Progenitor cell of endocrine pancreas (in vitro differentiated cells): ENCODE results near the gene ATP8B3. TPM values are rescaled to one million over a fixed set of nuclear protein-coding genes. Genes with fewer than 3 reads are reported as not detected.

Source experiments
- DNase-seq: peaks from one replicate; pipeline ENCODE4 v3.0.0; 2021; ENCODE audit warnings: low spot score; ENCODE audit not compliant: unreplicated experiment
- H3K27ac Mint-ChIP-seq: 2 replicates; pipeline ENCODE4 v1.8.0; 2021; ENCODE audit warnings: mild to moderate bottlenecking, moderate library complexity, mixed read lengths
- H3K27me3 Mint-ChIP-seq: 2 replicates; pipeline ENCODE4 v1.8.0; 2021; ENCODE audit warnings: mixed read lengths
- H3K36me3 Mint-ChIP-seq: 2 replicates; pipeline ENCODE4 v1.8.0; 2022; ENCODE audit warnings: mixed read lengths; ENCODE audit not compliant: insufficient read depth
- H3K4me1 Mint-ChIP-seq: 2 replicates; pipeline ENCODE4 v1.8.0; 2021; ENCODE audit warnings: low read depth, mixed read lengths
- H3K4me3 Mint-ChIP-seq: 2 replicates; pipeline ENCODE4 v1.8.0; 2021; ENCODE audit warnings: low read depth, mild to moderate bottlenecking, moderate library complexity, mixed read lengths
- H3K9me3 Mint-ChIP-seq: 2 replicates; pipeline ENCODE4 v1.8.0; 2021; ENCODE audit warnings: low read depth, mixed read lengths
- CTCF ChIP-seq: fragments of 200-600 bp; sonication (generic); IDR thresholded peaks from one replicate; pipeline ENCODE4 v1.5.0; 2021; ENCODE audit warnings: antibody characterized with exemption, mild to moderate bottlenecking; ENCODE audit not compliant: unreplicated experiment
- total RNA-seq: library from RNA; stranded (reverse); gene quantifications from 2 replicates; pipeline ENCODE4 v1.2.1, GENCODE V29; 2021

ATP8B3 gene
- total RNA-seq, 1 donor from 2014 or later, result 4.1 TPM

GRCh38 chr19:1848399-1849131, 36.5 kb upstream of the ATP8B3 start, which contains the start of gene REXO1:
Gene REXO1 (minus strand): TSS chr19:1848483. CDS start chr19:1848358, 125 bp downstream.
- Mint-ChIP-seq H3K4me3 (peak within 1 kb of the TSS; percentile 91), H3K36me3 (peaks cover 1% of the 10 kb centered on the region), H3K9me3 (no peaks in the 10 kb centered on the region), H3K27me3 (no peaks in the 10 kb centered on the region), H3K4me1 (peaks cover 12% of the 10 kb centered on the region), H3K27ac (peak within 1 kb of the TSS; percentile 98)
- peak; percentile 93 for TF ChIP-seq CTCF
- peak; percentile 97 for DNase-seq

GRCh38 chr19:1847684-1848398, 35.8 kb upstream of the ATP8B3 start:
- H3K27me3 Mint-ChIP-seq, result no peaks in the 10 kb centered on the region
- no peak for TF ChIP-seq CTCF
- DNase-seq, result no peak
- H3K4me1 Mint-ChIP-seq, result peaks cover 12% of the 10 kb centered on the region
- H3K4me3 Mint-ChIP-seq, result peak overlapping the region; percentile 91
- H3K9me3 Mint-ChIP-seq, result no peaks in the 10 kb centered on the region
- peak overlapping the region; percentile 98 for H3K27ac Mint-ChIP-seq
- no peaks in the 10 kb centered on the region for H3K36me3 Mint-ChIP-seq

- Mint-ChIP-seq H3K4me1 (peaks cover 12% of the 10 kb centered on the region), H3K27ac (peak overlapping the region; percentile 98), H3K36me3 (no peaks in the 10 kb centered on the region), H3K27me3 (no peaks in the 10 kb centered on the region), H3K9me3 (no peaks in the 10 kb centered on the region), H3K4me3 (peak overlapping the region; percentile 91)
- TF ChIP-seq CTCF, result no peak
- DNase-seq, result no peak
Measured at GRCh38 chr19:1847348-1847683, 35.2 kb upstream of the ATP8B3 start.

GRCh38 chr19:1846517-1847204, 34.6 kb upstream of the ATP8B3 start:
- no peaks in the 10 kb centered on the region for H3K36me3 Mint-ChIP-seq
- DNase-seq, result no peak
- peaks cover 12% of the 10 kb centered on the region for H3K4me1 Mint-ChIP-seq
- peak overlapping the region; percentile 91 for H3K4me3 Mint-ChIP-seq
- H3K27me3 Mint-ChIP-seq, result no peaks in the 10 kb centered on the region
- H3K27ac Mint-ChIP-seq, result peak overlapping the region; percentile 98
- H3K9me3 Mint-ChIP-seq, result no peaks in the 10 kb centered on the region
- TF ChIP-seq CTCF, result no peak

- H3K4me1 Mint-ChIP-seq, result peaks cover 12% of the 10 kb centered on the region
- DNase-seq, result no peak
- no peak for TF ChIP-seq CTCF
- no peaks in the 10 kb centered on the region for H3K36me3 Mint-ChIP-seq
- peak overlapping the region; percentile 64 for H3K27ac Mint-ChIP-seq
- H3K27me3 Mint-ChIP-seq, result no peaks in the 10 kb centered on the region
- no peaks in the 10 kb centered on the region for H3K9me3 Mint-ChIP-seq
- no peak overlapping the region for H3K4me3 Mint-ChIP-seq
Measured at GRCh38 chr19:1845642-1846041, 33.6 kb upstream of the ATP8B3 start.
